Suppressor macrophage (primary cell): ENCODE measurements around the gene DDX28.
A peak's percentile ranks its signal among the peaks of the same experiment; 100 is the strongest.

ENCODE experiments used
- DNase-seq, 4 experiments: peaks; one replicate each; pipeline ENCODE4 v3.0.0-alpha.2; 2020 to 2022
- total RNA-seq, 17 experiments: gene quantifications; one replicate each; lab custom pipeline; 2026; ENCODE audit warnings: mixed read lengths in 6 of 17, inconsistent platforms in 3 of 17; lab: John Stamatoyannopoulos, UW

The DDX28 gene
- 3.6 to 23.0 (median 14.7) reads per million in 17 experiments for total RNA-seq

DNA sequence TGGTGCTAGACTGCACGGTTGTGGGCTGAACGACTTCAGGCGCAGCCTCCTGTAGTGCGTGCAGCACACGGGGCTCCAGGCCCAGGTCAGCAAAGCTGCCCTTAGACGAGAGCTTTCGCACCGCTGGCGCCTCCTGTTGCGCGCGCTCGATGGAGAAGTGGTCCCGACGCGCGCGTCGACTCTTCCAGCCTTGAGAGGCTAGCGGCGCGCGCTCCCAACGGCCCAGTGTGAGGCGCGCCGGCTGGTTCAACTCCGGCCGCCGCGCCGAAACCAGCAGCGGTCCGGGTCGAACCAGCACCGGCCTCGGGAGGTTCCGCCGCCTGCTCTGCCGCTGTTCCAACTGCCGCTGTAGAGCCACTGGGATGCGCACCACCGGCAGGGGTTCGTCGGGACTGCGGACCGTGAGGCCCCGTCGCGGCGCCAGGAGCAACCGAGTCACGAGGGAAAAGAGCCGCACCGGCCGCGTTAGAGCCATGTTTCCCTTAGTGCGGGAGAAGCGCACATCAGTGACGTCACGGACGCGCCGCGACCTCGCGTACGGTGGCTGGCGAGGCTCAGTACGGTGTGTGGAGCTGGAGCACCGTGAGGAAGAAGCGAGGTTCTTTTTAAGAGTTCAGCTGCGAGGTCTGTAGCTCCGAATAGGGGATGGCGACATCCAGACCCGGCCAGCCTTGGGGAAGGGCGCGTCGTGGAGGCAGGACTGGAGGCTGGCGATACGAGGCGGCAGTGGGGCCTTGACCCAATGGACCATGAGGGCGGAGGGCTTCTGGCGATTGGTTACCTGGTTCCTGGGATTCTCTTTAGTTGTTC is at the start of gene DDX28, which contains the start of gene DUS2:
TSS of gene DDX28 (minus strand) at position 505 of the 810 bp plus-strand sequence. CDS start at position 475, 30 bp downstream.
TSS of gene DUS2 (plus strand) at position 557 of the 810 bp plus-strand sequence. CDS start 14,740 bp downstream, outside the sequence.
- DNase-seq = peak; percentile 95 to 97 (median 97)

GRCh38 chr16:68072038-68072695 is 49.1 kb upstream of the DDX28 start:
- DNase-seq = no peak

GRCh38 chr16:68071518-68071901 is 48.5 kb upstream of the DDX28 start:
- DNase-seq = no peak

- no peak for DNase-seq
These were observed 47.9 kb upstream of the DDX28 start for GRCh38 chr16:68070806-68071517.

DNA sequence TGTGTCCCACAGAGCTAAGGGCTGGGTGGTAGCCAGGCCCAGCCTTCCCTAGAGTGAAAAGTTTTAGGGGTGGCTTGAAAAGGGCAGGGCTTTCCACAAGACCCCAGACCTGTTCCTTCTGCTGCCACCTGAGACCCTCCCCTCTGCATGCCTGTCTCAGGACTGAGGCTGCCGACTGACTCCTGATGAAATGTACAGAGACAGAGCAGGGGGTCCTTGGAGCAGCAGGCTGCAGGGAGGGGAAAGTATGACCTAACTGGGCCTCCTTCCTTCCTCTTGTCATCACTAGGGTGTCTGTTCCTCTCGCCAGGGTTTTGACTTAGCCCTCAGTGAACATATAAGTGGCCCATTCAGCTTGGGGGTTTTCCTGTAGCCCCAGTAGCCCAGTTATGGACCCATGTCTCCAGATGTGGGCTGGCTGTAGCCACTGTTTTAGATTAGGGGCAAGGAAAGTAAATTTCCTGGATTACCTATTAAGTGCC is 47.3 kb upstream of the DDX28 start:
- no peak for DNase-seq

GRCh38 chr16:68069511-68070248 is 46.6 kb upstream of the DDX28 start:
- no peak for DNase-seq

GRCh38 chr16:68068926-68069325 is 45.9 kb upstream of the DDX28 start:
- DNase-seq = no peak

GRCh38 chr16:68066763-68067162 is 43.7 kb upstream of the DDX28 start:
- DNase-seq = no peak

DNA sequence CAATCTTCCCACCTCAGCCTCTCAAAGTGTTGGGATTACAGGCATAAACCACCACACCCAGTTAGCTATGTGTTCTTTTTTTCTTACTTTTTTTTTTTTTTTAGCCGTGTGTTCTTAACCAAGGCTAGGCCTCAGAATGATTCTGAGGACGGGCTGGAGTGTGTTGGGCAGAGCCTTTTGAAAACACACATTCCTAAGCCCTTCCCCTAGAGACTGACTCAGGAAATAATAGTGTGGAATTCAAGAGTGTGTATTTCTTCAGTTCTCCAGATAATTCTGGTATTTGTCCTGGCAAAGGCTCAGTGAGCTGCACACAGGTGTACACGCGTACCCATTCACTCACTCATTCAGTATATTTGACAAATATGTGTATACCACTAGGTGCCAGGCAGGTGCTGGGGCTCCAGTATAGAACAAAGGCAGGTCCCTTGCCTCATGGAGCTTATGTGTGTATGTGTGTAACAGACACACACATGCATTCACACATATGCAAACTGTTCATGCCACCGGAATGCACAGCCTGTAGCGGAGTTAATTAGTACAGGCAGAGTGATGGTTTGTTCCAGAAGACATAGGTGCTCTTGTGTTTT is 42.8 kb upstream of the DDX28 start:
- no peak for DNase-seq

GRCh38 chr16:68064791-68065365 is 41.8 kb upstream of the DDX28 start:
- DNase-seq = peak; percentile 75 to 88 (median 81)

DNA sequence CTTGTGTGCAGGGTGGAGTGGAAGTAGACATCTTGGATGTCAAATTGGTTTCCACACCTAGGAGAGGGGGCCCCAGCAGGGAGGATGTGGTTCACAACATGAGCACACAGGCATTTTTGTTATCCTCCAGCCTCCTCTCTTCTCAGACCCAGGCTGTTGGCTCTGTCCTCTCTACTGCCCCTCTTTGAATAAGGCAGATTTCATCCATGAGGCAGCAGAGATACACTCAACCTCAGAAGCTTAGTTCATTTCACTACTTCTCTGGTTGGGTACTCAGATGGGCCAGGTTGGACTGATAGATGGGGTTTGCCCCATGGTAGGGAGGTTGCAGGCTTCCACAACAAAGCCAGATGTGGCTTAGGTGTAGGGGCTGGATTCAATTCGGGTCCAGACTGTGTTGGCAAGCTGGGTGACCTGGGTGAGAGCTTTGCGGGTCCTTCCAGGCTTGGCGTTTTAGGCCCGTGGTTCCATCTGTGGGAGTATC is 39.9 kb upstream of the DDX28 start:
- DNase-seq = no peak

GRCh38 chr16:68061396-68061795 is 38.4 kb upstream of the DDX28 start:
- no peak for DNase-seq

GRCh38 chr16:68059804-68060203 is 36.8 kb upstream of the DDX28 start:
- DNase-seq = no peak

- DNase-seq = no peak
These were observed 32.4 kb upstream of the DDX28 start for GRCh38 chr16:68055395-68055794.

DNA sequence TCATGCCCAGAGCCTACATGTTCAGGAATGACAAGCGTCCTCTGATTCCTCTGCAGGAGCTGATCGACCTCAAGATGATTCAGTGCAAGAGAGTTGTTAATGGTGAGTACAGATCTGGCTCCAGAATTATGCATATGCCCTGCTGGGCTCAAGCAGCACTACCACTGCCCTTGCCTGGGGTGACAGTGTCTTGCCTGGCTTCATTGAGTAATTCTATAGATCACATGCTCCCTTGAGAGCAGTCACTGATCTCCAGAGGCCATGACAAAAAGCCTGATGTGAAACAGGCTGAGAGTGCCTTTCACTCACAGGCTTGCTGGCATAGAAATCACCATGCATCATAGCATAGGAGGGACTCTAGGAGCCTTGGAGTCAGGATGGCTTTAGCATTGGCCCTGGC is 26.4 kb upstream of the DDX28 start:
- DNase-seq = peak; percentile 56 to 82 (median 74)

- no peak for DNase-seq
These were observed 25.0 kb upstream of the DDX28 start for GRCh38 chr16:68047987-68048386.

DNA sequence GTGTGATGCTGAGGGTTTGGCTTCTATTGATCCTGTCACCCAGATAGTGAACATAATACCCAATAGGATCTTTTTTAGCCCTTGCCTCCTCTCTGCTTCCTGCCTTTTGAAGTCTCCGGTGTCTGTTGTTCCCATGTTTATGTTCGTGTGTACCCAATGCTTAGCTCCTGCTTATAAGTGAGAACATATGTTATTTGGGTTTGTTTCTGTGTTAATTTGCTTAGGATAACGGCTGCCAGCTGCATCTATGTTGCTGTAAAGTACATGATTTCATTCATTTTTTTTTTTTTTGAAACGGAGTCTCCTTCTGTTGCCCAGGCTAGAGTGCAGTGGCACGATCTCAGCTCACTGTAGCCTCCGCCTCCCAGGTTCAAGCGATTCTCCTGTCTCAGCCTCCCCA is 23.1 kb upstream of the DDX28 start:
- no peak for DNase-seq

GRCh38 chr16:68041783-68042182 is 18.8 kb upstream of the DDX28 start:
- peak; percentile 27 to 76 (median 53) for DNase-seq

- peak; percentile 75 to 89 (median 82) for DNase-seq
These were observed 17.7 kb upstream of the DDX28 start for GRCh38 chr16:68040506-68041288.

DNA sequence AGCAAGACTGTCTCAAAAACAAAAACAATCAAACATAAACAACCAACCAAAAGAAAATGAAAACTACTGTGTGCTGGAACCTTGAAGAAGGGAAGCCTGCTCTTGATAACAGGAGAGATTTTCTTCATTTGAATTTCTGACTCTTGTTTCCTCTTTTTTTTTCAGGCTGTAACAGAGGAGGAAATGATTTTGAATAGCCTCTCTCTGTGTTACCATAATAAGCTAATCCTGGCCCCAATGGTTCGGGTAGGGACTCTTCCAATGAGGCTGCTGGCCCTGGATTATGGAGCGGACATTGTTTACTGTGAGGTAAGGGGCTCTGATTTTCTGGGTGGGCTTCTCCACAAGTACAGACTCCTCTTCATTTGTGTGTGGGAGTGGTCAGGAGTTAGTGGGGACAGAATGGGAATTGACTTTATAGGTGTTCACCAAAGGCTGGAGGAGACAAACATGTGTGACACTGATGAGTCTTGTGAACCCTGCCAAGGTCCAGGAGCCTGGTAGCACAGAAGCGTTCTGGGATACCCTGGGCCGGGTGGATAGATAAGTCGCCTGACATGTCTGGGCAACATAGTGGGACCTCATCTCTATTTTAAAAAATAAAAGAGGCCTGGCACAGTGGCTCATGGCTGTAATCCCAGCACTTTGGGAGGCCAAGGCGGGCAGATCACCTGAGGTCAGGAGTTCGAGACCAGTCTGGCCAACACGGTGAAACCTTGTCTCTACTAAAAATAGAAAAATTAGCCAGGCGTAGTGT is 15.0 kb upstream of the DDX28 start:
- peak in 3 of 4 experiments; percentile 29 to 63 (median 31) for DNase-seq
